Panc1 (cell line): Measurements from ENCODE around the gene SAMM50. TPM values are rescaled to one million over a fixed set of nuclear protein-coding genes. Genes with fewer than 3 reads are reported as not detected.

Experiments
- ATAC-seq: fragments of 200-7000 bp; cut with Tn5 transposase; 2 replicates; pipeline ENCODE4 v1.9.1; 2020; ENCODE audit warnings: mild to moderate bottlenecking, moderate library complexity
- BruUV-seq: library from RNA; stranded (reverse); fragments of 400-500 nt; replicated peaks from 2 replicates; lab custom pipeline; 2021; lab: Mats Ljungman, UMichigan
- CTCF ChIA-PET: fragments of 300-600 bp; sonication (Branson Sonifier 250); formaldehyde crosslinking; loops from one replicate; lab custom pipeline; 2022; ENCODE audit warnings: antibody characterized with exemption; lab: Charles Lee
- POLR2A ChIA-PET: fragments of 300-600 bp; sonication (Branson Sonifier 250); formaldehyde crosslinking; loops from one replicate; lab custom pipeline; 2022; ENCODE audit warnings: antibody characterized with exemption; lab: Charles Lee
- DNase-seq: peaks from one replicate; pipeline ENCODE4 v3.0.0-alpha.2; 2010; ENCODE audit warnings: low read depth, low spot score
- H3K27ac ChIP-seq: 2 replicates; pipeline ENCODE4 v1.5.1; 2011; ENCODE audit warnings: mild to moderate bottlenecking, low read length, inconsistent platforms
- H3K27me3 ChIP-seq: fragments of 200-500 bp; sonication (Bioruptor generic); 2 replicates; pipeline ENCODE4 v1.6.0; 2014; ENCODE audit warnings: low read length, inconsistent platforms; ENCODE audit not compliant: control insufficient read depth, insufficient read depth
- H3K36me3 ChIP-seq: fragments of 200-500 bp; sonication (Bioruptor generic); 2 replicates; pipeline ENCODE4 v1.5.1; 2014; ENCODE audit warnings: inconsistent platforms, mild to moderate bottlenecking, low read length, moderate library complexity; ENCODE audit not compliant: control insufficient read depth, insufficient read depth
- H3K4me1 ChIP-seq: 2 replicates; pipeline ENCODE4 v1.5.1; 2011; ENCODE audit warnings: inconsistent platforms, mild to moderate bottlenecking, low read length, moderate library complexity; ENCODE audit not compliant: control insufficient read depth, insufficient read depth
- H3K4me3 ChIP-seq, 2 experiments: 2 replicates each; pipeline ENCODE4 v1.5.1; 2011 to 2012; ENCODE audit warnings: low read depth in 2 of 2, low read length in 2 of 2, mild to moderate bottlenecking in 2 of 2, inconsistent platforms in 1 of 2, moderate library complexity in 1 of 2
- H3K9me3 ChIP-seq: fragments of 200-500 bp; sonication (Bioruptor generic); 2 replicates; pipeline ENCODE4 v1.5.1; 2014; ENCODE audit warnings: low read depth, mild to moderate bottlenecking, inconsistent platforms, low read length, moderate library complexity; ENCODE audit not compliant: control insufficient read depth, insufficient read depth
- CTCF ChIP-seq: fragments of 450-650 bp; IDR thresholded peaks from 2 replicates; pipeline ENCODE4 v1.5.1; 2017; ENCODE audit warnings: mild to moderate bottlenecking
- POLR2AphosphoS5 ChIP-seq: IDR thresholded peaks from 2 replicates; pipeline ENCODE4 v1.6.1; 2012; ENCODE audit warnings: mild to moderate bottlenecking, low read depth, low read length, moderate library complexity
- REST ChIP-seq, 2 experiments: IDR thresholded peaks; 2 replicates each; pipeline ENCODE4 v1.6.1; 2011 to 2012; ENCODE audit warnings: low read depth in 2 of 2, control low read depth in 1 of 2, low read length in 1 of 2, mild to moderate bottlenecking in 1 of 2, moderate library complexity in 1 of 2; ENCODE audit not compliant: insufficient read depth in 1 of 2
- SIN3A ChIP-seq: IDR thresholded peaks from 2 replicates; pipeline ENCODE4 v1.6.1; 2012; ENCODE audit warnings: low read depth, mild to moderate bottlenecking, low read length, moderate library complexity, borderline replicate concordance; ENCODE audit not compliant: insufficient read depth
- TCF7L2 ChIP-seq: IDR thresholded peaks from 2 replicates; pipeline ENCODE4 v1.6.1; 2011; ENCODE audit warnings: mild to moderate bottlenecking, low read depth, low read length, inconsistent platforms
- in situ Hi-C: cut with HindIII; loops from 2 replicates; pipeline ENCODE4 v1.10.0; 2016; ENCODE audit warnings: low sequenced_read_pairs, low pct_unique_long_range_greater_than_20kb
- intact Hi-C: fragments of 100-400 bp; cut with micrococcal nuclease; formaldehyde crosslinking; loops from one replicate; pipeline ENCODE4 v1.10.0; 2022; ENCODE audit not compliant: unreplicated experiment
- total RNA-seq: library from RNA; stranded (reverse); gene quantifications from one replicate; pipeline ENCODE4 v1.2.1, GENCODE V29; 2021; ENCODE audit not compliant: unreplicated experiment

SAMM50 gene
- total RNA-seq, 1 experiment from 2014 or later = 40.5 TPM

DNA sequence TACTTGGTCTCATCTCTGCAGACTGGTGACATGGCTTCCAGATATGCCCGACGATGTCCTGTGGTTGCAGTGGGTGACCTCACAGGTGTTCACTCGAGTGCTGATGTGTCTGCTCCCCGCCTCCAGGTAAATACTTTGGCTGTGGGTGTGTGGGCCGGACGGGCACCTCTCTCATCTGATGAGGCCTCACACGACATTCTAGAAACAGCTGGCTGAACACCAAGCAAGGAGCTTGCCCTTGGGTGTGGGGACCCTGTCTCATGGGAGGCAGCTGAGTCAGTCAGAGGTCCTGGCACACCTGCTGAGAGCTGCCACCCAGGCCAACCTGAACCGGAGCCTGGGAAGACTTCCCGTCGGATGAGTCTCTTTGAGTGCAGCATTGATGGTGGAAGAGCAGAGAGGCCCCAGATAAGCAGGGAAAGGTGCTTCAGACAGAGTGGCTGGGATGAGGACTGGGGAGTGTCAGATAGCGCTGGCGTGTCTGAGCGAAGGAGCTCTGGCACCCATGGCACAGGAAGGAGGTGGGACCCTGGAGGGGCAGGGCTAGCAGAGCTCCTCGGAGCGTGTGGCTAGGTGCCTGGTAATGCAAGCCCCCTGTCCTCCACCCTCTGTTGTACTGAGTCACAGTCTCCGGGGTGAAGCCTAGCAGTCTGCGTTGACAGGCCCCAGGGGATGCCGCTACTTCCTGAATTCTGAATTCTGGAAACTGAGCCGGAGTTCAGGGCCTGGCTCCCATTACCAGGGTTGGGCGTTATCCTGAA, 10.4 kb upstream of the SAMM50 start:
- in situ Hi-C loops (no loop called here), intact Hi-C loops (no loop called here)
- Histone ChIP-seq H3K4me1 (no peaks in the 10 kb centered on the region), H3K27ac (no peak overlapping the region), H3K4me3 (no peak overlapping the region), H3K36me3 (no peaks in the 10 kb centered on the region), H3K27me3 (no peaks in the 10 kb centered on the region), H3K9me3 (no peaks in the 10 kb centered on the region)
- ChIA-PET POLR2A (no interaction called here), CTCF (interaction anchor here (1.9 kb wide), 1 partner anchor 62 kb away, joined by 13 read pairs; no protein-coding TSS in a partner anchor)
- no peak for DNase-seq
- TF ChIP-seq REST (IDR thresholded peaks at IDR 0.05; ENCODE audit: insufficient read depth in 1 of 2, low read depth in 2 of 2, low read length in 1 of 2) (no peak), SIN3A (no peak), TCF7L2 (no peak), POLR2AphosphoS5 (no peak), CTCF (no peak)
- no TSS peak for BruUV-seq
- ATAC-seq = no peak

DNA sequence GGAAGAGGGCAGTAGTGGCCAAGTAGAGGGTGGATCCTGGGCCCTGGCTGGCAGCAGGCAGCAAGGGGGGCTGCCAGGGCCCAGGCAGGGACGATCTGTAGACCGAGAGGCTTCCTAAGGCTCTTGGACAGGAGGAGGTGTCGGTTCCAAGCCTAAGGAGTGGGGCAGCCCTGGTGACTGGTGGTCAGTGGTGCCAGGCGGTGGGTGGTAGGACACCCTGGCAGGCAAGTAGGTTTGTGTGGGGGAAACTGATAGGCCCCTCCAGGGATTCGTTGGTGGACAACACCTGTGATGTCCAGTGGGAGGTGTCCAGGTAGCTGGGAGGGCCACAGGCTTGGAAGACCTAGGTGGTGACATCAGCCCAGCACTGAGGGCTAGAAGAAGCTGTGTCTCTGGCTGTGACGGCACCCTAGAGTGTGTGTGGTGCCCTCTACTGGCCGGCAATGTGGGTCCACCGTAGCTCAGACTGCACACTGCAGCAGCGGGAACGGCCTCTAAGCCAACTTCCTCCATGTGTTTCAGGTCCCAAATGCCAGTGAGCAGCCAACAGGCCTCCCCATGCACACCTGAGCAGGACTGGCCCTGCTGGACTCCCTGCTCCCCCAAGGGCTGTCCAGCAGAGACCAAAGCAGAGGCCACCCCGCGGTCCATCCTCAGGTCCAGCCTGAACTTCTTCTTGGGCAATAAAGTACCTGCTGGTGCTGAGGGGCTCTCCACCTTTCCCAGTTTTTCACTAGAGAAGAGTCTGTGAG, 9.4 kb upstream of the SAMM50 start:
- Histone ChIP-seq H3K4me1 (no peaks in the 10 kb centered on the region), H3K9me3 (no peaks in the 10 kb centered on the region), H3K36me3 (no peaks in the 10 kb centered on the region), H3K27ac (no peak overlapping the region), H3K4me3 (no peak overlapping the region), H3K27me3 (no peaks in the 10 kb centered on the region)
- TF ChIP-seq REST (IDR thresholded peaks at IDR 0.05; ENCODE audit: insufficient read depth in 1 of 2, low read depth in 2 of 2, low read length in 1 of 2) = no peak
- TF ChIP-seq CTCF = peak; percentile 84
- TF ChIP-seq SIN3A = no peak
- no peak for TF ChIP-seq TCF7L2
- in situ Hi-C loops (no loop called here), intact Hi-C loops (no loop called here)
- ATAC-seq (peak; percentile 98), DNase-seq (no peak)
- BruUV-seq = no TSS peak
- CTCF ChIA-PET = interaction anchor here (0.5 to 1.9 kb wide), 9 partner anchors 9 to 801 kb away, joined by 3 to 13 read pairs (median 5); partner anchors contain the start of gene PNPLA3
- POLR2A ChIA-PET = no interaction called here
